ENCODE results near the gene CCDC91.

CCDC91 gene

DNA sequence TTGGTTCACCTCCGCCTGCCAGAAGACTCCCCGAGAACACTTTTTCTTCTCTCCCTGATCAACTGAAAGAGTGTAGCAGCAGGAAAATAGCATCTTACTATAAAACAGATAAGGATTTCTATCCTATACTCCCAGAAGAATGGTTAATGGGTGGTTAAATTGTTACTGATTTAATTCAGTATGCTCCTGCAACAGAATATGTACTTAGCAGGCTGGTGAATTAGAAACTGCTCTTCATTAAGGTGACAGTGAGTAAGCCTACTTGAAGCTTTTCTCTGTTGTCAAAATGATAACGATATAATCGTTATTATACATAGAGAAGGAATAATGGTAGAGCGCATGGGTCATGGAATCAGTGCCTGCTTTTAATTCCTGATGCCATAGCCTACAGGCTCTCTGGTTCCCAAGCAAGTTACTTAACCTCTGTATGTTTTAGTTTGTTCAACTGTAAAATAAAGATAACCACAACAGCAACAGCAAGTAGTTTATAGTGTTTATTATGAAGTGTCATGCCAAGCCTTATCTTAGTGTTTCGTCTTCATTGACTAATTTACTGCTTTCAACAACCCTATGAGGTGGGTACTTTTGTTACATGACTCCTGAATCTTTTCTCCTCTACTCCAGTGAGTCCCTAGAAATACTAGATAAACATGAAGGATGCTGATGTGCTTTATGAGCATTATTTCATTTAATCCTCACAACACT, 392.6 kb downstream of the CCDC91 start:
- no peak for DNase-seq (ENCODE audit: low read depth)

DNA sequence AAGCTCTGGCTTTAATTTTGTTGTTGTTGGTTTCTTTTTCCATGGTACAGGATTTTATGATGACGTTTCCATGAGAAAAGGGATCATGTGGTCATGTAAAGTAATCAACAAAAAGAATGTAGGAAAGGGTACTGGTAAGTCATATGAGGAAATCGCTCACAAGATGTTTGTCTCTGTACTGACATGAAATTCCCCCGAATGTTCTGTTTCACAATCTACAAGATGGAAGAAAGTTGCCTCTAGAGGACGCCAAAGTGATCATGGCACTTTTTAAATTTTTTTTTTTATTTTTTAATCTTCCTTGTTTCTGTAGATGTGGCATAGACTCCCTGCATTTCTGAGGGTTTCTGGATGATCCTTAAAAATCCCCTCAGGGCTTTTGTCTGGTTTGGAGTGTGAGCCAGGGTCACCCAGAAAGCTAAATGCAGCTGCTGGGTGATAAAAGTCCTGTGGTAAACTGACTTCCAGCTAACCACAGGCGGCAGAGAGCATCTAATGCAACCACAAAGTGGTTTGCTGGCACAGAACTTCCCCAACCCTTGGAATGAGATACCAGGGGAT, 393.5 kb downstream of the CCDC91 start:
- peak; percentile 74 for DNase-seq (ENCODE audit: low read depth)

DNA sequence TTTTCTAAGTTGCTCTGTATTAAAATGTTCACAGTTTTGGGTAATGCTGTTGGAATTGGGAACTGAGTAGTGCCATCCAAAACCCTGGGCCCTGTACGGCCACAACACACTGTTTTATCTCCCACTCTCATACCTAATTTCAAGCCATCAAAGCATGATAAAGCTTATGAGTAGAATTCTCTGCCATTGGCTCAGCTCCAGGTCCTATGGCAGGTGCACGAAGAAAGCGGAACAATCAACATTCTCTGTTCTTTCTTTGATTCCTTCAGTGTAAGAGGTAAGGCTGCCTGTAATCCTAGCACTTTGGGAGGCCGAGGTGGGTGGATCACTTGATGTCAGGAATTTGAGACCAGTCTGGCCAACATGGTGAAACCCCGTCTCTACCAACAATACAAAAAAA, 394.9 kb downstream of the CCDC91 start:
- DNase-seq (ENCODE audit: low read depth) = no peak

DNA sequence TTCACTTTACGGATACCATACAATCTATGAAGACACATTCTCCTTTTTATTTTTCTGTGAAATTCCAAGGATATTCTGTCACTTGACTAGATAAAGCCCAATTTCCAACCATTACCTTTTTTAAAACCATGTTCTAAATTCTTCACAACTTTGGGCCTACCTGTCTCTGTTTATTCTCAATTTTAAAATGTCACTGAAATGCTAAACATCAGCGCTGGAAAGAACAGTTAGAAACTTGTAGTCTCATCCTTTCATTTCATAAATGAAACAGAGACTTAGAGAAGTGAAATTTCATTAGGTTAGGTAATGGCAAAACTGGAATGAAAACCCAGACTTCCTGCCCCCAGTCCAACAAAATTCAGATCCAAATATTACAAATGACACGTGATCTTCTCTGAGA, 396.2 kb downstream of the CCDC91 start:
- DNase-seq (ENCODE audit: low read depth) = no peak

DNA sequence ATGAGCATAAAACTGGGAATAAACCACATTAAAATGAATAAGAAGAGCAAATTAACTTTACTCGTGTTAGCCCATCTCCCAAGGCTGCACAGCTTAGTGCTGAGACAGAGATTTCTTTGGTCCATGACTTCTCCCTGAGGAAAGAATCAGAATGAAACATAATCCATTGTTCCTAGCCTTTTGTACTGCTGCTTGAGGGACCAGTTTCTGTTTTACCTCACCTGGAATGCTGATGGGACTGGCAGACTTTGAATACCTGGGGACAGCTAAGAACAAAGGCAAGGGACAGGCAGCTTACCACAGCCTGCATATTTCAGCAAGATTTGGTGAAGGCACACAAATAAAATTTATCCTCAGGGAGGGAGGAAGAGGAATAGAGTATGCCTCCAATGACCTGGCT, 401.6 kb downstream of the CCDC91 start:
- no peak for DNase-seq (ENCODE audit: low read depth)
